Kidney (tissue), 14 donors: ENCODE data around the gene C16orf78. TPM values are rescaled to one million over a fixed set of nuclear protein-coding genes. Genes with fewer than 3 reads are reported as not detected.

Experiments
- DNase-seq, 5 donors: peaks; one replicate each; pipeline ENCODE4 v3.0.0-alpha.2; 2013 to 2020
- FAIRE-seq: peaks from 2 replicates; lab custom pipeline; 2012; peaks lifted over from hg19 to GRCh38; lab: Jason Lieb, UNC
- H3K27ac ChIP-seq, 2 donors: one replicate each; pipeline ENCODE4 v1.7.0; 2013; ENCODE audit warnings: low read depth in 2 of 2, low read length in 2 of 2, inconsistent platforms in 1 of 2
- H3K27me3 ChIP-seq: one replicate; pipeline ENCODE4 v1.7.1; 2013; ENCODE audit warnings: low read length, inconsistent platforms; ENCODE audit not compliant: control insufficient read depth, insufficient read depth
- H3K36me3 ChIP-seq, 3 donors: one replicate each; pipeline versions ENCODE4 v1.7.0 to v1.7.1; 2013; ENCODE audit warnings: low read length in 3 of 3, control low read depth in 1 of 3, inconsistent platforms in 1 of 3; ENCODE audit not compliant: insufficient read depth in 3 of 3, control insufficient read depth in 2 of 3
- H3K4me1 ChIP-seq, 3 donors: one replicate each; pipeline versions ENCODE4 v1.7.0 to v1.7.1; 2013; ENCODE audit warnings: low read length in 3 of 3, inconsistent platforms in 1 of 3, low read depth in 1 of 3; ENCODE audit not compliant: control insufficient read depth in 2 of 3, insufficient read depth in 2 of 3
- H3K4me3 ChIP-seq, 3 donors: one replicate each; pipeline versions ENCODE4 v1.7.0 to v1.8.1; 2013; ENCODE audit warnings: low read length in 3 of 3, control low read depth in 1 of 3, inconsistent platforms in 1 of 3
- H3K9ac ChIP-seq, 3 donors: one replicate each; pipeline versions ENCODE4 v1.7.0 to v1.7.1; 2013; ENCODE audit warnings: low read length in 3 of 3, control low read depth in 1 of 3, inconsistent platforms in 1 of 3
- H3K9me3 ChIP-seq, 3 donors: one replicate each; pipeline versions ENCODE4 v1.7.0 to v1.7.1; 2013; ENCODE audit warnings: low read length in 3 of 3, control low read depth in 1 of 3, inconsistent platforms in 1 of 3; ENCODE audit not compliant: control insufficient read depth in 2 of 3, insufficient read depth in 1 of 3
- intact Hi-C: fragments of 100-400 bp; cut with DNase I; formaldehyde crosslinking; loops from one replicate; pipeline ENCODE4 v1.11.1; 2022
- polyA plus RNA-seq: library from polyadenylated mRNA; stranded (reverse); fragments of 350-450 nt; fragmentation: Illumina TruSeq; extraction: RNeasy Lipid Tissue Mini Kit (QIAGEN cat#74804); gene quantifications from one replicate; pipeline ENCODE4 v1.2.3, GENCODE V29; 2014; ENCODE audit warnings: low read depth, low replicate concordance; ENCODE audit not compliant: insufficient read depth
- total RNA-seq: library from RNA; stranded (reverse); fragmentation: NEBNext Ultra II Directional; extraction: Animal tissue kit (Norgen Biotek cat#: 25700); gene quantifications from one replicate; pipeline ENCODE4 v1.2.1, GENCODE V29; 2021
- TF ChIP-seq, protein P1 (sequence below): IDR thresholded peaks from 3 replicates; pipeline ENCODE4 v1.5.1; 2012; ENCODE audit warnings: mild to moderate bottlenecking, moderate library complexity, borderline replicate concordance; ENCODE audit not compliant: insufficient read depth; ENCODE audit errors: extremely low read depth
- donor health status: control.
- donor health status: control.
- donor health status: control.
- donor health status: control.
- donor health status: control.
- donor health status: DM: yes; HTN: yes; CAD: no.
- donor health status: Normal renal cell carcinoma (clear cell type).

The C16orf78 gene
- total and polyA plus RNA-seq, 2 donors from 2014 or later: not detected

DNA sequence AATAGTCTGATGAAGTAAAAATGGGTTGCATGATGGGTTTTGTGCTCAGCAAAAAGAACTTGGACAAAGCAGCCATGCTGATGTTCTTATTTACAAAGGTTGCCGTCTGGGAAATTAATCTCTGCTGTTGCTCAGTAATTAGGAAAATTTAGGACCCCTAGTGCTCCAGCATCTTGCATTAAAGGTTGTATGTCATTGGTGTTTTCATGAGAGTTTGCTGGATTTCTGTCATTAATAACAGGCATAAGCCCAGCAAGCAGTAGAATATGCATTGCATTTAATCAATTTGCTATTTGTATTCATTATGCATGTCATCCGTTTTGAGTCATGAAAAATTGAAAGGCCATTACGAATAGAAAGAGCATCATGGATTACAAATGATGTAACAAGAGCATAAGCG, 45.3 kb upstream of the C16orf78 start:
- H3K9me3 ChIP-seq: no peaks in the 10 kb centered on the region
- DNase-seq: no peak
- no peak overlapping the region for H3K9ac ChIP-seq
- H3K36me3 ChIP-seq: no peaks in the 10 kb centered on the region
- H3K27me3 ChIP-seq: no peaks in the 10 kb centered on the region
- H3K4me1 ChIP-seq: no peaks in the 10 kb centered on the region
- H3K4me3 ChIP-seq: no peak overlapping the region
- intact Hi-C loops: no loop called here
- no peak for FAIRE-seq
- TF ChIP-seq, protein P1, sequence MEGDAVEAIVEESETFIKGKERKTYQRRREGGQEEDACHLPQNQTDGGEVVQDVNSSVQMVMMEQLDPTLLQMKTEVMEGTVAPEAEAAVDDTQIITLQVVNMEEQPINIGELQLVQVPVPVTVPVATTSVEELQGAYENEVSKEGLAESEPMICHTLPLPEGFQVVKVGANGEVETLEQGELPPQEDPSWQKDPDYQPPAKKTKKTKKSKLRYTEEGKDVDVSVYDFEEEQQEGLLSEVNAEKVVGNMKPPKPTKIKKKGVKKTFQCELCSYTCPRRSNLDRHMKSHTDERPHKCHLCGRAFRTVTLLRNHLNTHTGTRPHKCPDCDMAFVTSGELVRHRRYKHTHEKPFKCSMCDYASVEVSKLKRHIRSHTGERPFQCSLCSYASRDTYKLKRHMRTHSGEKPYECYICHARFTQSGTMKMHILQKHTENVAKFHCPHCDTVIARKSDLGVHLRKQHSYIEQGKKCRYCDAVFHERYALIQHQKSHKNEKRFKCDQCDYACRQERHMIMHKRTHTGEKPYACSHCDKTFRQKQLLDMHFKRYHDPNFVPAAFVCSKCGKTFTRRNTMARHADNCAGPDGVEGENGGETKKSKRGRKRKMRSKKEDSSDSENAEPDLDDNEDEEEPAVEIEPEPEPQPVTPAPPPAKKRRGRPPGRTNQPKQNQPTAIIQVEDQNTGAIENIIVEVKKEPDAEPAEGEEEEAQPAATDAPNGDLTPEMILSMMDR: no peak
- H3K27ac ChIP-seq: no peak overlapping the region

DNA sequence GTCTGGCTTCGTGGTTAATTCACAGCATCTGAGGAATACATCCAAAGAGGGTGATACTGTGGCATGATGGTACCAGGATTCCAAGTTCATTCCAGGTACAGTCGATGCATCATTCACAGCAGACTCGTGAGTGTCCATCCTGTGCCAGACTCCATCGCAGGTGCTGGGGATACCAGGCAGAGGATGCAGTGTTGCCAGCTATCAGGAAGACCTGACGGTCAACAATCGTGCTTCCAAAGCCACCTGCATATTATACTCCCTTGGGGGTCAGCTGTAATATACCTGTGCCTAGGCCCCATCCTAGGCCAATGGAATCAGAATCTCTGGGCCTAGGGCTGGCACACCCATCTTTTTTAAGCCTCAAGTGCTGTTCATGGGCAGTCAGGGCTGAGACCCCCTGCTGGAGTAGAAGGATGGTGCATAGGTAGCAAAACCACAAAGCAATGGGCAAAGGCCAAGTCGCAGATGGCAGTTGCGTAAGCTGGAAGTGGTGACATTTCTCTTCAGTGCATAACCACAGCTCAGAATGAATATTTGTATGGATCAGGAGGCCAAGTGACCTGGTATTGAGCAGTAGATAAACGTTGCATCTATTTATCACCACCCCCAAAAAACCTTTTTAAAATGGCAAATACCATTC, 42.9 kb upstream of the C16orf78 start:
- DNase-seq: no peak
- no peaks in the 10 kb centered on the region for H3K27me3 ChIP-seq
- FAIRE-seq: no peak
- no peak overlapping the region for H3K9ac ChIP-seq
- no peaks in the 10 kb centered on the region for H3K4me1 ChIP-seq
- H3K9me3 ChIP-seq: no peaks in the 10 kb centered on the region
- H3K27ac ChIP-seq: no peak overlapping the region
- TF ChIP-seq, protein P1: no peak
- intact Hi-C loops: no loop called here
- no peak overlapping the region for H3K4me3 ChIP-seq
- no peaks in the 10 kb centered on the region for H3K36me3 ChIP-seq

DNA sequence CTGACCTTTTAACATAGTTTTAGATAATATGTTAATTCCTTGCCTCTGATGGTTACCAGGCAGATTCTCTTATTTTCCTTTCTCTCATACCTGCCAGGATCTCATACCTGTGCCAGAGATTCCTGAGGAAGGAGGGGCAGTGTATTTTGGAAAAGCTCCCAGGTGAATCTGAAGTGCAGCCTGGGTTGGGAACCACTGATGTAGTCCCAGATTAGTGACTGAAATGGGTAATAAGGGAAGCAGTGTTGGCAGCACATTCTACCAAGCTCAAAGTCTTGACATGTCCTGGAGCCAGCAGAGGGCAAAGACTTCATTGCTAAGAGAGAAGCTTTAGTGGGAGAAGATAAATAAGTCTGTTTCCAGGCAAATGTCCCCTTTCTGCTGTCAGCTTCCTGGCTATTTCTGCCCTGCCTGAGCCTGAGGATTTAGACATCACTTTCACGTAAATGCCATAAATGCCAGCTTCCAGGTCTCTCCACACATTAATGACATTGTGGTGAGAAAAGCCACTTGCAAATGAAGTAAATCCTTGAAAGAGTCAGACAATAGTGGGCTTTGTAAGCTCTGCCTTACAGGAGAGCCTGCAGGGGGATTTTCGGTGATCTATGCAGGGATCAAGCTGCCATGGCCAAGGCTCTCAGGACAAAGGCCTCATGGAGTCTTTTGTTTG, 40.9 kb upstream of the C16orf78 start:
- no peaks in the 10 kb centered on the region for H3K27me3 ChIP-seq
- intact Hi-C loops: no loop called here
- H3K4me3 ChIP-seq: no peak overlapping the region

More for the DNA sequence above, 40.9 kb upstream of the C16orf78 start:
- DNase-seq (no peak), FAIRE-seq (no peak)
- no peaks in the 10 kb centered on the region for H3K9me3 ChIP-seq
- H3K4me1 ChIP-seq: no peaks in the 10 kb centered on the region
- TF ChIP-seq, protein P1: no peak
- no peaks in the 10 kb centered on the region for H3K36me3 ChIP-seq
- no peak overlapping the region for H3K9ac ChIP-seq
- H3K27ac ChIP-seq: no peak overlapping the region
